ENCODE measurements around the gene CHD3. TPM values are rescaled to one million over a fixed set of nuclear protein-coding genes. Genes with fewer than 3 reads are reported as not detected.

CHD3 gene
- total and polyA plus RNA-seq, 10 of the 15 experiments (the other 5 are each of a cell fraction or from before 2014, with no cell fraction given) = 1.4 to 86.8 (median 39.1) TPM

DNA sequence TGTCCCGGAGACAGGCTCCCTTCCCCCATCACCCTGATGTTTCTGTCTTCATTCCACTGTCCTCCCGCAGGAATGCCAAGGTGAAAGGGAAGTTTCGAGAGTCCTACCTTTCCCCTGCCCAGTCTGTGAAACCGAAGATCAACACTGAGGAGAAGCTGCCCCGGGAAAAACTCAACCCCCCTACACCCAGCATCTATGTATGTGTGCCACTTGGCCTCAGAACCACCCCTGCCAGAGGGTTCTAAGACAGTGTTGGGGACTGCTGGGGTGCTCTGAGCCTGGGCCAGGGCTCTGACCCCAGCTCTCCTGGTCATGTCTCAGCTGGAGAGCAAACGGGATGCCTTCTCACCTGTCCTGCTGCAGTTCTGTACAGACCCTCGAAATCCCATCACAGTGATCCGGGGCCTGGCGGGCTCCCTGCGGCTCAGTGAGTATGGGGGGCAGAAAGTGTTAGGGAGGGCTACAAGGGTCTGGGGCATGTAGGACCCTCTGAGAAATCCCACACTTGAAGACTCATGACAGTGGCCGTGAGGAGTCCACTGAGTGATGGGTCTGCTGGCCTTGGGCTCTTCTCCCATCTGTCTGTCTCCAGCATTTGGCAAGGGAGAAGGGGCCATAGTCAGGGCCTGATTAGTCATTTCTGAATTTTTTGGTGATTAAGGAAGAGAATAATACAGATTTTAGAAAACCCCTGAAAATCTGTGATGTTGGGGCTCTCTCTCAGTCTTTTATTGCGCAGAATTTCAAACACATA, 38.7 kb upstream of the CHD3 start:
- no peak overlapping the region for H3K4me3 ChIP-seq
- no peaks in the 10 kb centered on the region for H3K9me3 ChIP-seq (replicated peaks; ENCODE audit: control insufficient read depth, insufficient read depth, low read length)
- ATAC-seq = no peak
- H3K4me1 ChIP-seq (ENCODE audit: control insufficient read depth, insufficient read depth, low read length) = peaks cover 21% of the 10 kb centered on the region
- in situ Hi-C loops (cut with MboI) = no loop called here
- no peak for DNase-seq (ENCODE audit: low read depth, low spot score)
- CTCF ChIA-PET = interaction anchor here (0.8 to 3.3 kb wide), 7 partner anchors 11 to 147 kb away, joined by 3 to 47 read pairs (median 11); partner anchors contain the start of gene KDM6B
- H3K4me2 ChIP-seq (ENCODE audit: control insufficient read depth, insufficient read depth) = no peak overlapping the region
- SMC1A ChIA-PET (ENCODE audit: uncharacterized antibody, unreplicated experiment) = interaction anchor here (1.1 to 2.3 kb wide), 5 partner anchors 13 to 27 kb away, joined by 4 to 14 read pairs (median 6); partner anchors contain the start of gene KDM6B
- intact Hi-C loops (cut with micrococcal nuclease; ENCODE audit: unreplicated experiment) = no loop called here
- H2AFZ ChIP-seq (ENCODE audit: control insufficient read depth, low read depth, low read length) = no peak overlapping the region
- WGBS (ENCODE audit: insufficient coverage, insufficient replicate concordance, low lambda C conversion rate, missing lambda C conversion rate) = 81% methylated on average over 12 of the region's 12 CpGs
- peaks cover 12 to 29% of the 10 kb centered on the region in 2 experiments; a peak in 3 of 4 replicates for H3K36me3 ChIP-seq (ENCODE audit: control insufficient read depth in 2 of 2, insufficient read depth in 2 of 2, low read length in 1 of 2)
- H4K20me1 ChIP-seq (ENCODE audit: control insufficient read depth, insufficient read depth) = no peaks in the 10 kb centered on the region; the same call in 1 of the 2 replicates
- BruUV-seq (replicated peaks) = no TSS peak
- H3K79me2 ChIP-seq (ENCODE audit: control insufficient read depth, insufficient read depth, low read length) = peaks cover 8% of the 10 kb centered on the region
- RAD21 ChIA-PET (ENCODE audit: unreplicated experiment) = interaction anchor here (1.4 to 2.1 kb wide), 4 partner anchors 8 to 107 kb away, joined by 6 to 27 read pairs (median 8); partner anchors contain the start of gene KDM6B
- FAIRE-seq = no peak
- no peak overlapping the region for H3K9ac ChIP-seq (ENCODE audit: control insufficient read depth, insufficient read depth, low read length)
- POLR2A ChIA-PET = interaction anchor here (1.8 kb wide), 1 partner anchor 15 kb away, joined by 10 read pairs; no protein-coding TSS in a partner anchor
- H3K27ac ChIP-seq (ENCODE audit: control insufficient read depth, insufficient read depth) = no peak overlapping the region
- no peaks in the 10 kb centered on the region for H3K27me3 ChIP-seq (replicated peaks in 1 of 2; ENCODE audit: control insufficient read depth in 2 of 2, insufficient read depth in 2 of 2, low read length in 1 of 2)
- TF ChIP-seq, protein P1, sequence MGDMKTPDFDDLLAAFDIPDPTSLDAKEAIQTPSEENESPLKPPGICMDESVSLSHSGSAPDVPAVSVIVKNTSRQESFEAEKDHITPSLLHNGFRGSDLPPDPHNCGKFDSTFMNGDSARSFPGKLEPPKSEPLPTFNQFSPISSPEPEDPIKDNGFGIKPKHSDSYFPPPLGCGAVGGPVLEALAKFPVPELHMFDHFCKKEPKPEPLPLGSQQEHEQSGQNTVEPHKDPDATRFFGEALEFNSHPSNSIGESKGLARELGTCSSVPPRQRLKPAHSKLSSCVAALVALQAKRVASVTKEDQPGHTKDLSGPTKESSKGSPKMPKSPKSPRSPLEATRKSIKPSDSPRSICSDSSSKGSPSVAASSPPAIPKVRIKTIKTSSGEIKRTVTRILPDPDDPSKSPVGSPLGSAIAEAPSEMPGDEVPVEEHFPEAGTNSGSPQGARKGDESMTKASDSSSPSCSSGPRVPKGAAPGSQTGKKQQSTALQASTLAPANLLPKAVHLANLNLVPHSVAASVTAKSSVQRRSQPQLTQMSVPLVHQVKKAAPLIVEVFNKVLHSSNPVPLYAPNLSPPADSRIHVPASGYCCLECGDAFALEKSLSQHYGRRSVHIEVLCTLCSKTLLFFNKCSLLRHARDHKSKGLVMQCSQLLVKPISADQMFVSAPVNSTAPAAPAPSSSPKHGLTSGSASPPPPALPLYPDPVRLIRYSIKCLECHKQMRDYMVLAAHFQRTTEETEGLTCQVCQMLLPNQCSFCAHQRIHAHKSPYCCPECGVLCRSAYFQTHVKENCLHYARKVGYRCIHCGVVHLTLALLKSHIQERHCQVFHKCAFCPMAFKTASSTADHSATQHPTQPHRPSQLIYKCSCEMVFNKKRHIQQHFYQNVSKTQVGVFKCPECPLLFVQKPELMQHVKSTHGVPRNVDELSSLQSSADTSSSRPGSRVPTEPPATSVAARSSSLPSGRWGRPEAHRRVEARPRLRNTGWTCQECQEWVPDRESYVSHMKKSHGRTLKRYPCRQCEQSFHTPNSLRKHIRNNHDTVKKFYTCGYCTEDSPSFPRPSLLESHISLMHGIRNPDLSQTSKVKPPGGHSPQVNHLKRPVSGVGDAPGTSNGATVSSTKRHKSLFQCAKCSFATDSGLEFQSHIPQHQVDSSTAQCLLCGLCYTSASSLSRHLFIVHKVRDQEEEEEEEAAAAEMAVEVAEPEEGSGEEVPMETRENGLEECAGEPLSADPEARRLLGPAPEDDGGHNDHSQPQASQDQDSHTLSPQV (IDR thresholded peaks at IDR 0.05) = no peak
- no peak for TF ChIP-seq TARDBP (IDR thresholded peaks at IDR 0.05; ENCODE audit: borderline replicate concordance)
- TF ChIP-seq CHD2 (IDR thresholded peaks at IDR 0.05; ENCODE audit: borderline replicate concordance, low read depth, low read length) = no peak
- TF ChIP-seq, protein P2, sequence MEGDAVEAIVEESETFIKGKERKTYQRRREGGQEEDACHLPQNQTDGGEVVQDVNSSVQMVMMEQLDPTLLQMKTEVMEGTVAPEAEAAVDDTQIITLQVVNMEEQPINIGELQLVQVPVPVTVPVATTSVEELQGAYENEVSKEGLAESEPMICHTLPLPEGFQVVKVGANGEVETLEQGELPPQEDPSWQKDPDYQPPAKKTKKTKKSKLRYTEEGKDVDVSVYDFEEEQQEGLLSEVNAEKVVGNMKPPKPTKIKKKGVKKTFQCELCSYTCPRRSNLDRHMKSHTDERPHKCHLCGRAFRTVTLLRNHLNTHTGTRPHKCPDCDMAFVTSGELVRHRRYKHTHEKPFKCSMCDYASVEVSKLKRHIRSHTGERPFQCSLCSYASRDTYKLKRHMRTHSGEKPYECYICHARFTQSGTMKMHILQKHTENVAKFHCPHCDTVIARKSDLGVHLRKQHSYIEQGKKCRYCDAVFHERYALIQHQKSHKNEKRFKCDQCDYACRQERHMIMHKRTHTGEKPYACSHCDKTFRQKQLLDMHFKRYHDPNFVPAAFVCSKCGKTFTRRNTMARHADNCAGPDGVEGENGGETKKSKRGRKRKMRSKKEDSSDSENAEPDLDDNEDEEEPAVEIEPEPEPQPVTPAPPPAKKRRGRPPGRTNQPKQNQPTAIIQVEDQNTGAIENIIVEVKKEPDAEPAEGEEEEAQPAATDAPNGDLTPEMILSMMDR (IDR thresholded peaks at IDR 0.05 in 2 of 3, conservative IDR thresholded peaks at IDR 0.05 in 1 of 3; ENCODE audit: control insufficient read depth in 2 of 3, extremely low read depth in 1 of 3, insufficient read depth in 1 of 3, low read depth in 3 of 3, low read length in 3 of 3) = no peak
- TF ChIP-seq SUZ12 (IDR thresholded peaks at IDR 0.05; ENCODE audit: unreplicated experiment) = no peak
- TF ChIP-seq ETV6 (conservative IDR thresholded peaks at IDR 0.05 in 1 of 2, IDR thresholded peaks at IDR 0.05 in 1 of 2; ENCODE audit: borderline replicate concordance in 1 of 2, low read depth in 1 of 2) = no peak
- no peak for TF ChIP-seq ATF7 (IDR thresholded peaks at IDR 0.05; ENCODE audit: low read depth)
- no peak for TF ChIP-seq MEF2B (IDR thresholded peaks at IDR 0.05; ENCODE audit: partially characterized antibody, poor library complexity, severe bottlenecking)
- no peak for TF ChIP-seq ZNF24 (IDR thresholded peaks at IDR 0.05)
- no peak for TF ChIP-seq CEBPB (IDR thresholded peaks at IDR 0.05; ENCODE audit: borderline replicate concordance in 1 of 2, low read depth in 2 of 2, low read length in 2 of 2)
- TF ChIP-seq PAX8 (IDR thresholded peaks at IDR 0.05) = no peak
- no peak for TF ChIP-seq NFYB (IDR thresholded peaks at IDR 0.05; ENCODE audit: insufficient read depth, low read depth, low read length)
- TF ChIP-seq, protein P3, sequence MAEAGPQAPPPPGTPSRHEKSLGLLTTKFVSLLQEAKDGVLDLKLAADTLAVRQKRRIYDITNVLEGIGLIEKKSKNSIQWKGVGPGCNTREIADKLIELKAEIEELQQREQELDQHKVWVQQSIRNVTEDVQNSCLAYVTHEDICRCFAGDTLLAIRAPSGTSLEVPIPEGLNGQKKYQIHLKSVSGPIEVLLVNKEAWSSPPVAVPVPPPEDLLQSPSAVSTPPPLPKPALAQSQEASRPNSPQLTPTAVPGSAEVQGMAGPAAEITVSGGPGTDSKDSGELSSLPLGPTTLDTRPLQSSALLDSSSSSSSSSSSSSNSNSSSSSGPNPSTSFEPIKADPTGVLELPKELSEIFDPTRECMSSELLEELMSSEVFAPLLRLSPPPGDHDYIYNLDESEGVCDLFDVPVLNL (IDR thresholded peaks at IDR 0.05; ENCODE audit: low read depth, low read length) = no peak
- TF ChIP-seq MTA2 (IDR thresholded peaks at IDR 0.05; ENCODE audit: low read depth) = no peak
- TF ChIP-seq, protein P4, sequence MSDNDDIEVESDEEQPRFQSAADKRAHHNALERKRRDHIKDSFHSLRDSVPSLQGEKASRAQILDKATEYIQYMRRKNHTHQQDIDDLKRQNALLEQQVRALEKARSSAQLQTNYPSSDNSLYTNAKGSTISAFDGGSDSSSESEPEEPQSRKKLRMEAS (IDR thresholded peaks at IDR 0.05; ENCODE audit: low read depth, low read length) = no peak

Data from GM12878 (cell line).